ENCODE data around the gene CSTPP1. TPM values are rescaled to one million over a fixed set of nuclear protein-coding genes. Genes with fewer than 3 reads are reported as not detected.

The CSTPP1 gene
- total and polyA plus RNA-seq, 2 of the 4 experiments (the other 2 are of a cell fraction): 22.0 to 35.7 TPM

GRCh38 chr11:47161134-47161854, 224.7 kb downstream of the CSTPP1 start:
- H3K27me3 ChIP-seq (ENCODE audit: control insufficient read depth, insufficient read depth, low read length): no peaks in the 10 kb centered on the region
- H3K9me3 ChIP-seq (ENCODE audit: control insufficient read depth, insufficient read depth, low read length): no peaks in the 10 kb centered on the region
- H4K91ac ChIP-seq (ENCODE audit: insufficient read depth, low read depth, low read length): no peak overlapping the region
- H3K27ac ChIP-seq (ENCODE audit: insufficient read depth, low read length): no peak overlapping the region
- TF ChIP-seq SMC3 (IDR thresholded peaks at IDR 0.05; ENCODE audit: low read depth, low read length) (peak; percentile 77), CTCF (conservative IDR thresholded peaks at IDR 0.05; ENCODE audit: low read depth, low read length) (peak; percentile 81), RAD21 (IDR thresholded peaks at IDR 0.05; ENCODE audit: low read length) (peak; percentile 86), RFX5 (IDR thresholded peaks at IDR 0.05; ENCODE audit: low read depth, low read length) (no peak), MAZ (IDR thresholded peaks at IDR 0.05; ENCODE audit: borderline replicate concordance, low read depth, low read length) (no peak)
- peaks cover 24% of the 10 kb centered on the region for H4K20me1 ChIP-seq (ENCODE audit: insufficient read depth, low read length)
- 60% methylated on average over 1 of the region's 14 CpGs; no CpG with 5 or more reads in 1 of the 2 experiments for WGBS, 2 experiments (ENCODE audit: extremely low coverage in 2 of 2, insufficient read length in 1 of 2)
- H3K14ac ChIP-seq (replicated peaks; ENCODE audit: low read depth, low read length): no peak overlapping the region
- in situ Hi-C loops (cut with MboI; ENCODE audit: low sequenced_read_pairs): no loop called here
- no peak overlapping the region for H4K5ac ChIP-seq (ENCODE audit: low read depth, low read length)
- H3K4me3 ChIP-seq (ENCODE audit: insufficient read depth, low read depth, low read length): no peak overlapping the region
- peak overlapping the region; percentile 49; the same call in 1 of the 2 replicates for H2AK5ac ChIP-seq (ENCODE audit: low read depth, low read length)
- no peak overlapping the region for H2BK20ac ChIP-seq (ENCODE audit: low read depth, low read length)
- ATAC-seq (ENCODE audit: low read depth) (peak; percentile 83), DNase-seq (peak; percentile 69)
- intact Hi-C loops (cut with micrococcal nuclease): loop anchor here (1.0 kb wide), 1 partner anchor 272 kb away; no protein-coding TSS in a partner anchor
- no peak overlapping the region for H3K9ac ChIP-seq (ENCODE audit: low read depth, low read length)
- H3K56ac ChIP-seq (ENCODE audit: extremely low read depth, insufficient read depth, low read length): no peak overlapping the region
- H2BK15ac ChIP-seq (ENCODE audit: low read depth, low read length): no peak overlapping the region
- BruUV-seq (replicated peaks): no TSS peak
- no peak overlapping the region for H4K8ac ChIP-seq (ENCODE audit: low read depth in 2 of 2, low read length in 2 of 2)
- no peak overlapping the region for H3K4me2 ChIP-seq (ENCODE audit: low read depth, low read length)
- H2BK120ac ChIP-seq (ENCODE audit: low read depth, low read length): no peak overlapping the region
- no peak overlapping the region for H3K4ac ChIP-seq (ENCODE audit: low read depth, low read length)
- dilution Hi-C loops (cut with HindIII; ENCODE audit: low sequenced_read_pairs, unreplicated experiment): no loop called here
- H3K18ac ChIP-seq (ENCODE audit: low read depth, low read length): no peak overlapping the region
- peaks cover 0 to 24% of the 10 kb centered on the region in 2 experiments; a peak in 1 of 4 replicates for H3K79me1 ChIP-seq (ENCODE audit: low read depth in 1 of 2, low read length in 2 of 2)
- no peak overlapping the region for H2BK5ac ChIP-seq (ENCODE audit: low read depth, low read length, poor library complexity, severe bottlenecking)
- ChIA-PET CTCF (interaction anchor here (0.6 kb wide), 2 partner anchors 242 to 244 kb away, joined by 3 to 4 read pairs; no protein-coding TSS in a partner anchor), POLR2A (ENCODE audit: unreplicated experiment) (no interaction called here)
- peak overlapping the region; percentile 90 for H2AK9ac ChIP-seq (replicated peaks; ENCODE audit: low read depth, low read length, poor library complexity)
- H3K9me1 ChIP-seq (ENCODE audit: insufficient read depth, low read length): peaks cover 7% of the 10 kb centered on the region; the same call in 1 of the 2 replicates
- no peak overlapping the region for H3K23ac ChIP-seq (ENCODE audit: low read depth, low read length)
- peak overlapping the region; percentile 53 for H2AFZ ChIP-seq (replicated peaks; ENCODE audit: low read length, poor library complexity)
- no peaks in the 10 kb centered on the region for H3K4me1 ChIP-seq (ENCODE audit: control insufficient read depth, insufficient read depth, low read length)
- H3K36me3 ChIP-seq (ENCODE audit: control insufficient read depth, insufficient read depth, low read length): peaks cover 24% of the 10 kb centered on the region
